Keratinocyte (primary cell): Measurements from ENCODE around the gene GMPR2. TPM values are rescaled to one million over a fixed set of nuclear protein-coding genes. Genes with fewer than 3 reads are reported as not detected.
A peak's percentile ranks its signal among the peaks of the same experiment; 100 is the strongest.

ENCODE experiments used
- DNase-seq: peaks from one replicate; pipeline ENCODE4 v3.0.0-alpha.2; 2011; ENCODE audit warnings: low read depth, missing footprints, low spot score
- FAIRE-seq: peaks from 2 replicates; lab custom pipeline; 2011; peaks lifted over from hg19 to GRCh38; lab: Jason Lieb, UNC
- H2AFZ ChIP-seq: 2 replicates; pipeline ENCODE4 v1.6.0; 2012; ENCODE audit warnings: low read length, control low read depth, inconsistent platforms; ENCODE audit not compliant: control insufficient read depth
- H3K27ac ChIP-seq: 2 replicates; pipeline ENCODE4 v1.5.1; 2011; ENCODE audit warnings: low read length; ENCODE audit not compliant: control insufficient read depth, insufficient read depth
- H3K27me3 ChIP-seq: 3 replicates; pipeline ENCODE4 v1.6.0; 2011; ENCODE audit warnings: low read length; ENCODE audit not compliant: control insufficient read depth, insufficient read depth; ENCODE audit errors: extremely low read depth
- H3K36me3 ChIP-seq, 2 experiments: 2 replicates in 1 of 2; 3 replicates in 1 of 2; pipeline ENCODE4 v1.5.1; 2011; ENCODE audit warnings: low read length in 2 of 2, mild to moderate bottlenecking in 1 of 2; ENCODE audit not compliant: control insufficient read depth in 2 of 2, insufficient read depth in 2 of 2; ENCODE audit errors: extremely low read depth in 1 of 2
- H3K4me1 ChIP-seq: 3 replicates; pipeline ENCODE4 v1.5.1; 2011; ENCODE audit warnings: low read length; ENCODE audit not compliant: control insufficient read depth, insufficient read depth; ENCODE audit errors: extremely low read depth
- H3K4me2 ChIP-seq: 3 replicates; pipeline ENCODE4 v1.6.0; 2011; ENCODE audit warnings: low read depth, low read length; ENCODE audit not compliant: control insufficient read depth, insufficient read depth; ENCODE audit errors: extremely low read depth
- H3K4me3 ChIP-seq, 3 experiments: fragments of 200-600 bp in 1 of 3; sonication (generic) in 1 of 3; 2 replicates in 2 of 3; 3 replicates in 1 of 3; pipeline ENCODE4 v1.5.1; 2011 to 2016; ENCODE audit warnings: low read length in 3 of 3, mild to moderate bottlenecking in 3 of 3, control low read depth in 2 of 3, inconsistent platforms in 1 of 3, low read depth in 1 of 3, mixed read lengths in 1 of 3, mixed run types in 1 of 3, moderate library complexity in 1 of 3; ENCODE audit not compliant: control insufficient read depth in 2 of 3, insufficient read depth in 2 of 3; ENCODE audit errors: extremely low read depth in 1 of 3
- H3K79me2 ChIP-seq: 2 replicates; pipeline ENCODE4 v1.6.0; 2012; ENCODE audit warnings: low read length; ENCODE audit not compliant: control insufficient read depth, insufficient read depth
- H3K9ac ChIP-seq: 3 replicates; pipeline ENCODE4 v1.6.0; 2011; ENCODE audit warnings: low read length; ENCODE audit not compliant: control insufficient read depth, insufficient read depth; ENCODE audit errors: extremely low read depth
- H3K9me1 ChIP-seq: 3 replicates; pipeline ENCODE4 v1.6.0; 2011; ENCODE audit warnings: low read length; ENCODE audit not compliant: control insufficient read depth, insufficient read depth; ENCODE audit errors: extremely low read depth
- H3K9me3 ChIP-seq: 2 replicates; pipeline ENCODE4 v1.5.1; 2012; ENCODE audit warnings: low read depth, low read length; ENCODE audit not compliant: control insufficient read depth
- H4K20me1 ChIP-seq: 3 replicates; pipeline ENCODE4 v1.6.0; 2011; ENCODE audit warnings: low read length; ENCODE audit not compliant: control insufficient read depth, insufficient read depth; ENCODE audit errors: extremely low read depth
- EZH2 ChIP-seq: IDR thresholded peaks from one replicate; pipeline ENCODE4 v1.6.1; 2012; ENCODE audit warnings: inconsistent platforms, mild to moderate bottlenecking, low read length, moderate library complexity
- dilution Hi-C: fragments of 300-500 bp; cut with MboI; formaldehyde crosslinking; loops from one replicate; pipeline ENCODE4 v1.7.0; 2020; ENCODE audit warnings: low sequenced_read_pairs; ENCODE audit not compliant: extremely low pct_ligation_motif_present
- polyA plus RNA-seq, 5 experiments: library from polyadenylated mRNA; depleted of rRNA in 3 of 5; stranded (reverse) in 3 of 5; stranded (forward) in 1 of 5; unstranded in 1 of 5; fragments of >200 nt; gene quantifications; 1 replicate in 1 of 5; 2 replicates in 3 of 5; 3 replicates in 1 of 5; pipeline versions ENCODE4 v1.2.1 to v1.2.3, GENCODE V29; 2011 to 2012; ENCODE audit warnings: missing spikeins in 2 of 5, low read depth in 1 of 5, low replicate concordance in 1 of 5
- TF ChIP-seq, protein P1 (sequence below), 3 experiments: IDR thresholded peaks in 1 of 3; conservative IDR thresholded peaks in 1 of 3; optimal IDR thresholded peaks in 1 of 3; 2 replicates in 2 of 3; 3 replicates in 1 of 3; pipeline versions ENCODE3 to v1.5.1; 2011; ENCODE audit warnings: low read length in 3 of 3, mild to moderate bottlenecking in 3 of 3, moderate library complexity in 2 of 3, control low read depth in 1 of 3, inconsistent platforms in 1 of 3; ENCODE audit not compliant: insufficient read depth in 2 of 3; ENCODE audit errors: extremely low read depth in 1 of 3

GMPR2 gene
- polyA plus RNA-seq, 1 donor (not counting 4 experiments of a cell fraction or from before 2014, with no cell fraction given): 84.6 TPM

- Histone ChIP-seq H3K27ac (no peak overlapping the region), H2AFZ (peak overlapping the region; percentile 71), H3K79me2 (no peaks in the 10 kb centered on the region), H3K36me3 (peaks cover 9 to 18% of the 10 kb centered on the region in 2 experiments), H3K9me1 (no peaks in the 10 kb centered on the region), H3K4me2 (peak overlapping the region; percentile 45), H3K4me3 (no peak overlapping the region), H3K9ac (peak overlapping the region; percentile 9), H4K20me1 (no peaks in the 10 kb centered on the region), H3K4me1 (peaks cover 26% of the 10 kb centered on the region), H3K27me3 (no peaks in the 10 kb centered on the region), H3K9me3 (no peaks in the 10 kb centered on the region)
- dilution Hi-C loops: no loop called here
- TF ChIP-seq, protein P1, sequence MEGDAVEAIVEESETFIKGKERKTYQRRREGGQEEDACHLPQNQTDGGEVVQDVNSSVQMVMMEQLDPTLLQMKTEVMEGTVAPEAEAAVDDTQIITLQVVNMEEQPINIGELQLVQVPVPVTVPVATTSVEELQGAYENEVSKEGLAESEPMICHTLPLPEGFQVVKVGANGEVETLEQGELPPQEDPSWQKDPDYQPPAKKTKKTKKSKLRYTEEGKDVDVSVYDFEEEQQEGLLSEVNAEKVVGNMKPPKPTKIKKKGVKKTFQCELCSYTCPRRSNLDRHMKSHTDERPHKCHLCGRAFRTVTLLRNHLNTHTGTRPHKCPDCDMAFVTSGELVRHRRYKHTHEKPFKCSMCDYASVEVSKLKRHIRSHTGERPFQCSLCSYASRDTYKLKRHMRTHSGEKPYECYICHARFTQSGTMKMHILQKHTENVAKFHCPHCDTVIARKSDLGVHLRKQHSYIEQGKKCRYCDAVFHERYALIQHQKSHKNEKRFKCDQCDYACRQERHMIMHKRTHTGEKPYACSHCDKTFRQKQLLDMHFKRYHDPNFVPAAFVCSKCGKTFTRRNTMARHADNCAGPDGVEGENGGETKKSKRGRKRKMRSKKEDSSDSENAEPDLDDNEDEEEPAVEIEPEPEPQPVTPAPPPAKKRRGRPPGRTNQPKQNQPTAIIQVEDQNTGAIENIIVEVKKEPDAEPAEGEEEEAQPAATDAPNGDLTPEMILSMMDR (optimal IDR thresholded peaks at IDR 0.05 in 1 of 3, IDR thresholded peaks at IDR 0.05 in 1 of 3, conservative IDR thresholded peaks at IDR 0.05 in 1 of 3; ENCODE audit: extremely low read depth in 1 of 3, insufficient read depth in 2 of 3, low read length in 3 of 3): no peak
- TF ChIP-seq EZH2: no peak
- FAIRE-seq (no peak), DNase-seq (no peak)
Measured at GRCh38 chr14:24259282-24260025, 26.7 kb downstream of the GMPR2 start.

DNA sequence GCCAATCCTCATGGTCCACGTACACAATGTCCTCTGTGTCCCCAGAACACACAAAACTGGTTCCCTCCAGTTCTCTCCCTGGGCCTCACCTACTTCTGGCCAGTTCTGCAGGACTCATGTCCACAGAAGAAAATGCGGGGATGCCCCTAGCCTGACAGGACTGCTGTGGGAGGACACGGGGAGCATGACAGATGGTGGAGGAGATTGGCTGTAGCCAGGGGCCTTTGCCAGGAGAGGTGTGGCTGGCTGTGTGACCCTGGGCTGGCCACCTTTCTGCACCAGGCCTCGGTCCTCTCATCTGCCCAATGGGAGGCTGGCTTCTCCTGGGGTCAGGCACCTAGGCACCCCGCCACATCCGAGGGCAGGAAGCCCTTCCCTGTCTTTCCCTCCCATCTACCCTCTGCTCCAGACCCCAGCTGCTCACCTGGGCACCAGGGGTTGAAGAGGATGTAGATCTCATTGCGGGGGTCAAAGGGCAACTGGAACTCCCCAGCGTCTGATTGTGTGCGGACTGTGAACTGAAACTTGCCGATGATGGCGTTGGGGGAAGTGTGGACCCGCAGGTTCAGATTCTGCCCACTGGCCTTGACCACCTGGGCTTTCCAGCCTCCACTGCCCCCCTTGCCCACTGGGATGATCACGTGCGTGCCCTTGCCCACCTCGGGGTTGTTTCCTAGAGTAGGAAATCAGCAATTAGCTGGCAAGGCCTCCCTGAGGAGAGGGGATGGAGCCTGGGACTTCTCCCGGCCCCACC is 27.5 kb downstream of the GMPR2 start:
- Histone ChIP-seq H3K27me3 (no peaks in the 10 kb centered on the region), H3K4me3 (no peak overlapping the region), H3K36me3 (peaks cover 3 to 11% of the 10 kb centered on the region in 2 experiments), H3K9ac (no peak overlapping the region), H3K4me2 (no peak overlapping the region), H4K20me1 (no peaks in the 10 kb centered on the region), H3K27ac (no peak overlapping the region), H3K9me3 (no peaks in the 10 kb centered on the region), H3K79me2 (no peaks in the 10 kb centered on the region), H3K4me1 (peaks cover 33% of the 10 kb centered on the region), H2AFZ (no peak overlapping the region), H3K9me1 (no peaks in the 10 kb centered on the region)
- no peak for TF ChIP-seq EZH2
- TF ChIP-seq, protein P1 (optimal IDR thresholded peaks at IDR 0.05 in 1 of 3, IDR thresholded peaks at IDR 0.05 in 1 of 3, conservative IDR thresholded peaks at IDR 0.05 in 1 of 3; ENCODE audit: extremely low read depth in 1 of 3, insufficient read depth in 2 of 3, low read length in 3 of 3): no peak
- DNase-seq (no peak), FAIRE-seq (no peak)
- dilution Hi-C loops: no loop called here
